K562 (cell line): Measurements from ENCODE around the gene SURF4. TPM values are rescaled to one million over a fixed set of nuclear protein-coding genes. Genes with fewer than 3 reads are reported as not detected.

Experiments
- ATAC-seq: fragments of 200-7000 bp; cut with Tn5 transposase; 3 replicates; pipeline ENCODE4 v1.9.1; 2020; ENCODE audit warnings: moderate library complexity
- BruUV-seq: library from RNA; stranded (reverse); fragments of 400-500 nt; replicated peaks from 2 replicates; lab custom pipeline; 2021; lab: Mats Ljungman, UMichigan
- CTCF ChIA-PET: fragments of 300-600 bp; formaldehyde crosslinking; extraction: SDS; loops from one replicate; lab custom pipeline; 2021; ENCODE audit warnings: low intra/inter-chr PET ratio; lab: Yijun Ruan, JAX
- POLR2A ChIA-PET: fragments of 300-600, 350-650 bp; sonication (Branson Sonifier 250); formaldehyde crosslinking; extraction: SDS; loops from one replicate; lab custom pipeline; 2021; ENCODE audit warnings: antibody characterized with exemption, inconsistent platforms; lab: Yijun Ruan, JAX
- DNase-seq, 4 experiments: peaks; one replicate each; pipeline versions ENCODE4 v3.0.0 to v3.0.0-alpha.2; 2011 to 2018; ENCODE audit warnings: low spot score in 3 of 4, mixed read lengths in 3 of 4; ENCODE audit errors: extremely low read depth in 1 of 4
- FAIRE-seq: peaks from 2 replicates; lab custom pipeline; 2011; peaks lifted over from hg19 to GRCh38; lab: Jason Lieb, UNC
- H2AFZ ChIP-seq: 2 replicates; pipeline ENCODE4 v1.6.0; 2011; ENCODE audit warnings: low read depth, low read length, control low read depth, inconsistent platforms
- H3K27ac ChIP-seq: fragments of 200-600 bp; 3 replicates; pipeline ENCODE4 v1.8.0; 2011; ENCODE audit warnings: low read depth, mild to moderate bottlenecking, control low read depth, inconsistent platforms, low read length, moderate library complexity, mixed read lengths; ENCODE audit errors: extremely low read depth
- H3K27me3 ChIP-seq, 2 experiments: fragments of 300-600 bp in 1 of 2; 2 replicates in 1 of 2; 3 replicates in 1 of 2; pipeline versions ENCODE4 v1.6.0 to v1.8.0; 2011; ENCODE audit warnings: inconsistent platforms in 2 of 2, low read length in 2 of 2, mild to moderate bottlenecking in 1 of 2, mixed read lengths in 1 of 2, moderate library complexity in 1 of 2; ENCODE audit not compliant: control insufficient read depth in 2 of 2, insufficient read depth in 2 of 2
- H3K36me3 ChIP-seq: fragments of 300-600 bp; 3 replicates; pipeline ENCODE4 v1.8.0; 2011; ENCODE audit warnings: mild to moderate bottlenecking, low read length, inconsistent platforms; ENCODE audit not compliant: control insufficient read depth, insufficient read depth
- H3K4me1 ChIP-seq, 2 experiments: fragments of 200-600 bp in 1 of 2; replicated peaks in 1 of 2; 2 replicates in 1 of 2; 3 replicates in 1 of 2; pipeline versions ENCODE4 v1.5.1 to v1.8.0; 2011; ENCODE audit warnings: inconsistent platforms in 2 of 2, low read length in 2 of 2, mild to moderate bottlenecking in 1 of 2, mixed read lengths in 1 of 2, moderate library complexity in 1 of 2; ENCODE audit not compliant: control insufficient read depth in 2 of 2, insufficient read depth in 2 of 2
- H3K4me2 ChIP-seq: 2 replicates; pipeline ENCODE4 v1.6.1; 2011; ENCODE audit warnings: low read length, control low read depth, inconsistent platforms, mixed read lengths; ENCODE audit not compliant: insufficient read depth
- H3K4me3 ChIP-seq: fragments of 200-600 bp; sonication (generic), shearing (Covaris generic); 2 replicates; pipeline ENCODE4 v1.5.1; 2016; ENCODE audit warnings: control low read depth, inconsistent platforms
- H3K79me2 ChIP-seq: fragments of 200-600 bp; 3 replicates; pipeline ENCODE4 v1.8.0; 2011; ENCODE audit warnings: low read length, inconsistent platforms; ENCODE audit not compliant: control insufficient read depth, insufficient read depth
- H3K9ac ChIP-seq, 2 experiments: 2 replicates each; pipeline versions ENCODE4 v1.6.0 to v1.6.1; 2011; ENCODE audit warnings: low read depth in 2 of 2, low read length in 2 of 2, control low read depth in 1 of 2, inconsistent platforms in 1 of 2, mild to moderate bottlenecking in 1 of 2, mixed read lengths in 1 of 2; ENCODE audit not compliant: insufficient read depth in 1 of 2
- H3K9me1 ChIP-seq: one replicate; pipeline ENCODE4 v1.6.0; 2011; ENCODE audit warnings: inconsistent platforms, mild to moderate bottlenecking, low read length, moderate library complexity; ENCODE audit not compliant: control insufficient read depth, insufficient read depth
- H3K9me3 ChIP-seq: replicated peaks from 2 replicates; pipeline ENCODE4 v1.5.1; 2011; ENCODE audit warnings: low read depth, low read length, inconsistent platforms; ENCODE audit not compliant: control insufficient read depth, insufficient read depth
- H4K20me1 ChIP-seq: replicated peaks from 2 replicates; pipeline ENCODE4 v1.6.1; 2011; ENCODE audit warnings: low read length, inconsistent platforms, mixed read lengths; ENCODE audit not compliant: control insufficient read depth, insufficient read depth
- BDP1 ChIP-seq: IDR thresholded peaks from 3 replicates; pipeline ENCODE4 v1.6.1; 2011; ENCODE audit not compliant: insufficient read length, insufficient read depth
- ESRRB ChIP-seq: fragments of 250-450 bp; sonication (Bioruptor Pico); IDR thresholded peaks from 2 replicates; pipeline ENCODE4 v1.5.0; 2020; ENCODE audit warnings: mild to moderate bottlenecking, moderate library complexity, borderline replicate concordance
- KAT8 ChIP-seq: fragments of 450-650 bp; IDR thresholded peaks from 2 replicates; pipeline ENCODE4 v1.6.1; 2016; ENCODE audit warnings: low read depth, mild to moderate bottlenecking
- MBD2 ChIP-seq: sonication (generic); IDR thresholded peaks from 2 replicates; pipeline ENCODE4 v1.6.1; 2016; ENCODE audit warnings: low read depth, borderline replicate concordance
- POLR3G ChIP-seq: IDR thresholded peaks from 2 replicates; pipeline ENCODE4 v1.6.1; 2011; ENCODE audit not compliant: insufficient read length, insufficient replicate concordance; ENCODE audit errors: extremely low read depth
- SREBF2 ChIP-seq: sonication (generic); formaldehyde crosslinking; IDR thresholded peaks from 2 replicates; pipeline ENCODE4 v1.4.0; 2020; ENCODE audit warnings: mild to moderate bottlenecking, missing genetic modification reagents
- USF2 ChIP-seq: sonication (generic); formaldehyde crosslinking; IDR thresholded peaks from 2 replicates; pipeline ENCODE4 v1.5.0; 2020; ENCODE audit warnings: missing genetic modification reagents
- YY1 ChIP-seq, 3 experiments: IDR thresholded peaks; 2 replicates each; pipeline ENCODE4 v1.6.1; 2011; ENCODE audit warnings: low read length in 2 of 3, mild to moderate bottlenecking in 2 of 3, moderate library complexity in 2 of 3, borderline replicate concordance in 1 of 3, control low read depth in 1 of 3, low read depth in 1 of 3; ENCODE audit not compliant: insufficient read depth in 3 of 3, insufficient replicate concordance in 2 of 3, control insufficient read depth in 1 of 3, insufficient read length in 1 of 3; ENCODE audit errors: extremely low read depth in 1 of 3
- ZNF277 ChIP-seq: fragments of 250-450 bp; sonication (Bioruptor Pico); IDR thresholded peaks from 2 replicates; pipeline ENCODE4 v1.8.0; 2022; ENCODE audit warnings: inconsistent platforms, mild to moderate bottlenecking, moderate library complexity, borderline replicate concordance
- ZNF395 ChIP-seq: fragments of 200-800 bp; sonication (Bioruptor generic); IDR thresholded peaks from 2 replicates; pipeline ENCODE4 v1.6.1; 2017; ENCODE audit warnings: missing genetic modification characterization, missing compliant biosample characterization
- WGBS: fragments of 100-300 bp; shearing (Covaris generic); methylation state at CpG from one replicate; pipeline ENCODE4 v1.1.6; 2016; ENCODE audit warnings: low coverage, mixed read lengths; ENCODE audit not compliant: insufficient coverage; ENCODE audit errors: missing lambda C conversion rate; 5-methylcytosine and 5-hydroxymethylcytosine counted together
- in situ Hi-C: fragments of 300-500 bp; cut with MboI; formaldehyde crosslinking; loops from 4 replicates; pipeline ENCODE4 v1.15.0; 2018; ENCODE audit warnings: inconsistent platforms, mixed read lengths
- intact Hi-C: fragments of 100-400 bp; cut with micrococcal nuclease; formaldehyde crosslinking; loops from 2 replicates; pipeline ENCODE4 v1.14.2; 2022
- polyA plus RNA-seq, 8 experiments: library from polyadenylated mRNA; depleted of rRNA in 4 of 8; stranded (reverse) in 5 of 8; unstranded in 3 of 8; fragments of >200 nt; fragmentation: Nextera tagmentation in 2 of 8; fragmentation: Illumina TruSeq in 1 of 8; extraction: Ambion mirVana in 2 of 8; extraction: Trizol in 1 of 8; gene quantifications; 2 replicates each; pipeline versions ENCODE4 v1.2.1 to v1.2.3, GENCODE V29; 2011 to 2014; ENCODE audit warnings: inconsistent platforms in 1 of 8, missing spikeins in 1 of 8
- total RNA-seq, 7 experiments: library from RNA; depleted of rRNA in 6 of 7; stranded (reverse); fragments of >200 nt in 6 of 7; fragmentation: Illumina TruSeq in 2 of 7; extraction: Trizol in 2 of 7; gene quantifications; 2 replicates each; pipeline versions ENCODE4 v1.2.1 to v1.2.3, GENCODE V29; 2011 to 2021; ENCODE audit warnings: low replicate concordance in 1 of 7

SURF4 gene
- total and polyA plus RNA-seq, 9 of the 15 experiments (the other 6 are each of a cell fraction or from before 2014, with no cell fraction given): 8.4 to 176 (median 130) TPM

- no peak overlapping the region for H3K4me3 ChIP-seq
- TF ChIP-seq BDP1 (no peak), MBD2 (no peak), ZNF277 (no peak), POLR3G (no peak), SREBF2 (CRISPR knock-in tag) (no peak), ESRRB (CRISPR knock-in tag) (no peak), KAT8 (no peak), YY1 (IDR thresholded peaks at IDR 0.05; ENCODE audit: borderline replicate concordance in 1 of 3, control insufficient read depth in 1 of 3, extremely low read depth in 1 of 3, insufficient read depth in 3 of 3, insufficient read length in 1 of 3, insufficient replicate concordance in 2 of 3, low read depth in 1 of 3, low read length in 2 of 3) (no peak), USF2 (CRISPR knock-in tag) (no peak), ZNF395 (CRISPR knock-in tag) (no peak)
Measured at GRCh38 chr9:133362359-133363044, 13.4 kb downstream of the SURF4 start.

More at GRCh38 chr9:133362359-133363044, 13.4 kb downstream of the SURF4 start:
- H3K4me1 ChIP-seq: peaks cover 9 to 37% of the 10 kb centered on the region in 2 experiments; a peak in 4 of 5 replicates
- H3K27ac ChIP-seq: no peak overlapping the region
- H3K9ac ChIP-seq: 0 out of 4 replicates have a peak overlapping the region, but pooled peaks of 1 of the 2 experiments have one; percentile 6
- H3K79me2 ChIP-seq: peaks cover 23% of the 10 kb centered on the region
- no peak overlapping the region for H2AFZ ChIP-seq
- no peak for FAIRE-seq
- H3K4me2 ChIP-seq: no peak overlapping the region
- no peaks in the 10 kb centered on the region for H3K27me3 ChIP-seq
- peak; percentile 6; the same call in 2 of the 3 replicates for ATAC-seq
- 88% methylated on average over 12 of the region's 15 CpGs for WGBS
- in situ Hi-C loops (no loop called here), intact Hi-C loops (no loop called here)
- DNase-seq: no peak
- peaks cover 97% of the 10 kb centered on the region for H3K36me3 ChIP-seq
- peaks cover 46% of the 10 kb centered on the region for H4K20me1 ChIP-seq
- no peaks in the 10 kb centered on the region for H3K9me1 ChIP-seq
- CTCF ChIA-PET: no interaction called here
- POLR2A ChIA-PET: interaction anchor here (0.7 to 6.3 kb wide), 7 partner anchors 9 to 244 kb away, joined by 3 to 81 read pairs (median 4); partner anchors contain the start of genes MED22, RPL7A, STKLD1 and SURF1
- H3K9me3 ChIP-seq: no peaks in the 10 kb centered on the region
- BruUV-seq: TSS peak; percentile 41
